Effector CD8-positive, alpha-beta T cell (primary cell): ENCODE results near the gene ACSL3.
"Not testable (repeated sequence)": the region's sequence is repeated elsewhere in the genome, so short reads cannot be mapped to it uniquely, and the experiment has no call there.

Experiments
- DNase-seq: peaks from one replicate; lab custom pipeline; 2025; lab: John Stamatoyannopoulos, UW

Gene ACSL3

GRCh38 chr2:222976521-222977061 lies 115.8 kb downstream of the ACSL3 start:
- DNase-seq: no peak

GRCh38 chr2:222977121-222977520 lies 116.3 kb downstream of the ACSL3 start:
- DNase-seq: no peak

- no peak for DNase-seq
Observed at GRCh38 chr2:222978850-222979249, 118.0 kb downstream of the ACSL3 start.

GRCh38 chr2:222979484-222979883 lies 118.6 kb downstream of the ACSL3 start:
- no peak for DNase-seq

- DNase-seq: no peak
Observed at GRCh38 chr2:222982010-222982908, 121.4 kb downstream of the ACSL3 start.

GRCh38 chr2:222982909-222983265 lies 122.1 kb downstream of the ACSL3 start:
- DNase-seq: no peak

- no peak for DNase-seq
Observed at GRCh38 chr2:222984908-222985307, 124.1 kb downstream of the ACSL3 start.

GRCh38 chr2:222989431-222989830 lies 128.6 kb downstream of the ACSL3 start:
- no peak for DNase-seq

GRCh38 chr2:222990206-222990605 lies 129.4 kb downstream of the ACSL3 start:
- not testable (repeated sequence) for DNase-seq

- DNase-seq: no peak
Observed at GRCh38 chr2:222992137-222992536, 131.3 kb downstream of the ACSL3 start.
